Adrenal gland (tissue), 5 donors: Measurements from ENCODE around the gene ZYX.

ENCODE experiments used
- POLR2A ChIP-seq, 2 donors: fragments of 450-650 bp; IDR thresholded peaks; one replicate each; pipeline ENCODE4 v1.6.1; 2017; ENCODE audit warnings: antibody characterized with exemption in 2 of 2, mild to moderate bottlenecking in 2 of 2, moderate library complexity in 1 of 2
- TF ChIP-seq, protein P1 (sequence below), 6 experiments: fragments of 450-650 bp in 4 of 6; fragments of 200-600 bp in 2 of 6; sonication (generic) in 1 of 6; IDR thresholded peaks; 1 replicate in 5 of 6; 2 replicates in 1 of 6; pipeline versions ENCODE4 v1.5.1 to v1.8.0; 2016 to 2021; ENCODE audit warnings: antibody characterized with exemption in 6 of 6, mild to moderate bottlenecking in 2 of 6, moderate library complexity in 1 of 6
- donor health status: DM: no; HTN: no; CAD: no.

DNA sequence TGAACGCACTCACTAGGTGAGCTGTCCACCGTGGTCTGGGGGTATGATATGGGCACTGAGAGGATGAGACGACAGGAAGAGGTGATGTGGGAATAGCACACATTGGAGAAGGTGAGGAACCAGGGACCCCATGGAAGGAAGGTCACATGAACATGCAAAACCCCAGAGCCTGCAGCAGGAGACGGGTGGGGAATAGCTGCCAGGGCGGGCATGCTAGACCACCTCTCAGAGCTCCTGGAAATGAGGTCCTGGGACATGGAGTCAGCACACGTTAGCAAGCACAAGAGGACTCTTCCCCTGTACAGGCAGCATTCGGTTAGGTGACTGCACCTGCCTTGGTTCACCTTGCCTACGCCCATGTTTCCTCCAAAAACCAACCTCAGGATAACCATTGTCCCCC lies 26.8 kb upstream of the ZYX start:
- TF ChIP-seq POLR2A (IDR thresholded peaks at IDR 0.05), result no peak
- TF ChIP-seq, protein P1, sequence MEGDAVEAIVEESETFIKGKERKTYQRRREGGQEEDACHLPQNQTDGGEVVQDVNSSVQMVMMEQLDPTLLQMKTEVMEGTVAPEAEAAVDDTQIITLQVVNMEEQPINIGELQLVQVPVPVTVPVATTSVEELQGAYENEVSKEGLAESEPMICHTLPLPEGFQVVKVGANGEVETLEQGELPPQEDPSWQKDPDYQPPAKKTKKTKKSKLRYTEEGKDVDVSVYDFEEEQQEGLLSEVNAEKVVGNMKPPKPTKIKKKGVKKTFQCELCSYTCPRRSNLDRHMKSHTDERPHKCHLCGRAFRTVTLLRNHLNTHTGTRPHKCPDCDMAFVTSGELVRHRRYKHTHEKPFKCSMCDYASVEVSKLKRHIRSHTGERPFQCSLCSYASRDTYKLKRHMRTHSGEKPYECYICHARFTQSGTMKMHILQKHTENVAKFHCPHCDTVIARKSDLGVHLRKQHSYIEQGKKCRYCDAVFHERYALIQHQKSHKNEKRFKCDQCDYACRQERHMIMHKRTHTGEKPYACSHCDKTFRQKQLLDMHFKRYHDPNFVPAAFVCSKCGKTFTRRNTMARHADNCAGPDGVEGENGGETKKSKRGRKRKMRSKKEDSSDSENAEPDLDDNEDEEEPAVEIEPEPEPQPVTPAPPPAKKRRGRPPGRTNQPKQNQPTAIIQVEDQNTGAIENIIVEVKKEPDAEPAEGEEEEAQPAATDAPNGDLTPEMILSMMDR (IDR thresholded peaks at IDR 0.05), result no peak
